Peyer's patch (tissue), 4 donors: ENCODE data around the gene MAP2K4. TPM values are rescaled to one million over a fixed set of nuclear protein-coding genes. Genes with fewer than 3 reads are reported as not detected.

ENCODE experiments used
- DNase-seq, 3 donors: peaks; one replicate each; pipeline ENCODE4 v3.0.0-alpha.2; 2017 to 2019
- H3K27ac ChIP-seq, 4 donors: fragments of 200-600 bp; sonication (generic); one replicate each; pipeline ENCODE4 v1.5.1; 2016 to 2019
- H3K27me3 ChIP-seq, 2 donors: fragments of 200-600 bp; sonication (generic); one replicate each; pipeline ENCODE4 v1.5.1; 2019
- H3K36me3 ChIP-seq, 3 donors: fragments of 200-600 bp; sonication (generic); one replicate each; pipeline ENCODE4 v1.5.1; 2016 to 2019
- H3K4me1 ChIP-seq, 4 donors: fragments of 200-600 bp; sonication (generic); one replicate each; pipeline ENCODE4 v1.5.1; 2016 to 2019
- H3K4me3 ChIP-seq, 4 donors: fragments of 200-600 bp; sonication (generic); 1 replicate in 3 of 4; 2 replicates in 1 of 4; pipeline ENCODE4 v1.5.1; 2016 to 2019; ENCODE audit warnings: mild to moderate bottlenecking in 1 of 4
- H3K9me3 ChIP-seq, 4 donors: fragments of 200-600 bp; sonication (generic); one replicate each; pipeline ENCODE4 v1.5.1; 2016 to 2019; ENCODE audit warnings: mild to moderate bottlenecking in 1 of 4
- CTCF ChIP-seq, 6 experiments: fragments of 450-650 bp in 4 of 6; fragments of 200-600 bp in 2 of 6; sonication (generic) in 1 of 6; IDR thresholded peaks; one replicate each; pipeline ENCODE4 v1.5.1; 2017 to 2019; ENCODE audit warnings: antibody characterized with exemption in 6 of 6, mild to moderate bottlenecking in 3 of 6, moderate library complexity in 1 of 6
- POLR2A ChIP-seq, 2 donors: fragments of 450-650 bp; IDR thresholded peaks; one replicate each; pipeline ENCODE4 v1.5.1; 2017; ENCODE audit warnings: antibody characterized with exemption in 2 of 2, mild to moderate bottlenecking in 2 of 2, moderate library complexity in 2 of 2
- total RNA-seq, 4 donors: library from RNA; depleted of rRNA; stranded (reverse); fragments of >200 nt; gene quantifications; one replicate each; pipeline ENCODE4 v1.1.0, GENCODE V29; 2016

Gene MAP2K4
- total RNA-seq, 4 donors from 2014 or later = 17.7 to 34.7 (median 27.7) TPM

GRCh38 chr17:12116143-12116542, 95.5 kb downstream of the MAP2K4 start:
- Histone ChIP-seq H3K36me3 (peaks cover 0 to 56% (median 0%) of the 10 kb centered on the region in 3 donors), H3K4me3 (no peak overlapping the region), H3K27ac (no peak overlapping the region), H3K4me1 (no peaks in the 10 kb centered on the region), H3K27me3 (no peaks in the 10 kb centered on the region), H3K9me3 (no peaks in the 10 kb centered on the region)
- TF ChIP-seq POLR2A (IDR thresholded peaks at IDR 0.05) (no peak), CTCF (IDR thresholded peaks at IDR 0.05) (no peak)
- DNase-seq = no peak

GRCh38 chr17:12118617-12119016, 97.9 kb downstream of the MAP2K4 start:
- Histone ChIP-seq H3K27me3 (no peaks in the 10 kb centered on the region), H3K27ac (no peak overlapping the region)
- TF ChIP-seq CTCF (IDR thresholded peaks at IDR 0.05) (no peak), POLR2A (IDR thresholded peaks at IDR 0.05) (no peak)

GRCh38 chr17:12122075-12122474, 101.4 kb downstream of the MAP2K4 start:
- H3K27ac ChIP-seq = no peak overlapping the region
- peaks cover 0 to 26% (median 0%) of the 10 kb centered on the region in 3 donors for H3K36me3 ChIP-seq
- H3K4me3 ChIP-seq = no peak overlapping the region
- DNase-seq = no peak
- no peaks in the 10 kb centered on the region for H3K4me1 ChIP-seq
- H3K9me3 ChIP-seq = no peaks in the 10 kb centered on the region
- no peak for TF ChIP-seq POLR2A (IDR thresholded peaks at IDR 0.05)
- TF ChIP-seq CTCF (IDR thresholded peaks at IDR 0.05) = no peak
- H3K27me3 ChIP-seq = no peaks in the 10 kb centered on the region

More at GRCh38 chr17:12118617-12119016, 97.9 kb downstream of the MAP2K4 start:
- no peaks in the 10 kb centered on the region for H3K9me3 ChIP-seq
- no peaks in the 10 kb centered on the region for H3K4me1 ChIP-seq
- no peak for DNase-seq
- no peak overlapping the region for H3K4me3 ChIP-seq
- H3K36me3 ChIP-seq = peaks cover 0 to 38% (median 0%) of the 10 kb centered on the region in 3 donors

- Histone ChIP-seq H3K27ac (no peak overlapping the region), H3K27me3 (no peaks in the 10 kb centered on the region), H3K9me3 (no peaks in the 10 kb centered on the region), H3K4me3 (no peak overlapping the region), H3K4me1 (no peaks in the 10 kb centered on the region), H3K36me3 (peaks cover 0 to 58% (median 2%) of the 10 kb centered on the region in 3 donors)
- DNase-seq = no peak
- no peak for TF ChIP-seq CTCF (IDR thresholded peaks at IDR 0.05)
- TF ChIP-seq POLR2A (IDR thresholded peaks at IDR 0.05) = no peak
Measured at GRCh38 chr17:12127177-12127576, 106.5 kb downstream of the MAP2K4 start.

GRCh38 chr17:12127667-12128066, 107.0 kb downstream of the MAP2K4 start:
- Histone ChIP-seq H3K27me3 (no peaks in the 10 kb centered on the region), H3K36me3 (peaks cover 0 to 59% (median 2%) of the 10 kb centered on the region in 3 donors)

More at GRCh38 chr17:12127667-12128066, 107.0 kb downstream of the MAP2K4 start:
- Histone ChIP-seq H3K4me3 (no peak overlapping the region), H3K27ac (no peak overlapping the region), H3K4me1 (no peaks in the 10 kb centered on the region), H3K9me3 (no peaks in the 10 kb centered on the region)
- TF ChIP-seq CTCF (IDR thresholded peaks at IDR 0.05) (no peak), POLR2A (IDR thresholded peaks at IDR 0.05) (no peak)
- no peak for DNase-seq
